HG03565 (cell line): Measurements from ENCODE around the gene FAM170B.

Source experiments
- ATAC-seq: cut with Tn5 transposase; IDR thresholded peaks from one replicate; pipeline ENCODE4 v1.9.1; 2021; ENCODE audit warnings: mild to moderate bottlenecking, moderate library complexity; ENCODE audit not compliant: unreplicated experiment

Gene FAM170B

DNA sequence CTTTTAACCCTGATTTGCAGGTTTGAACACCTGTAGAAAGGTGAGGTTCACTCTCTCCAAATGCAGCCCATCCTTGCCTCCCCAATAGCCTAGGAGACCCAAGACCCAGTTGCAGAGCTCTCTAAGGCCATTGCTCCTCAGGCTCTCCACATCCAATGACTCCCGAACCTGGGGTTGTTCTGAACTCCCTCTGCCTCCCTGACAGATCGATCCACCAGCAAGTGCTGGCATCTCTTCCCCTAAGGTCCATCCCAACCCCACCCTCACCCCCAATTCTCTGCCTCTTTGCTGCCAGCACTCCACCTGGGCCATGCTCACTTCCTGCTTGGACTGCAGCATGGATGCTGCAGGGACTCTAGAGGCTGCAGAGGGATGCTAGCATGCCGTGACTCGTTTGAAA is 19.3 kb upstream of the FAM170B start:
- no peak for ATAC-seq

- no peak for ATAC-seq
Measured at GRCh38 chr10:49152663-49153062, 18.8 kb upstream of the FAM170B start.

GRCh38 chr10:49152037-49152436 is 18.2 kb upstream of the FAM170B start:
- no peak for ATAC-seq

DNA sequence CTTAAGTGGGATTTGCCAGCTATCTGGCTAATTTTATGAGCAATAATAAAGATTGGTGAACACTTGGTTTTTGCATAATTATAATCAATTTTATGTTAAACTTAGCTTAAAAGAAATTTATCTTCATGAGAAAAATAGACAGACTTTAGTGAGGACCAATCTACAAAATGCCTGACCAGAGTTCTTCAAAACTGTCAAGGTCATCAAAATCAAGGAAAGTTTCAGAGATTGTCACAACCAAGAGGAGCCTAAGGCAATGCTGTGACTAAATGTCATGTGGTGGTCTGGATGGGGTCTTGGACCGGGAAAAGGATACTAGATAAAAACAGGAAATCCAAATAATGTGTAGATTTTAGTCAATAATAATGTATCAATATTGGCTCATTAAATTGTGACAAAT is 17.7 kb upstream of the FAM170B start:
- ATAC-seq, result no peak

GRCh38 chr10:49151025-49151445 is 17.2 kb upstream of the FAM170B start:
- ATAC-seq, result no peak

- no peak for ATAC-seq
Measured at GRCh38 chr10:49150426-49150825, 16.6 kb upstream of the FAM170B start.

DNA sequence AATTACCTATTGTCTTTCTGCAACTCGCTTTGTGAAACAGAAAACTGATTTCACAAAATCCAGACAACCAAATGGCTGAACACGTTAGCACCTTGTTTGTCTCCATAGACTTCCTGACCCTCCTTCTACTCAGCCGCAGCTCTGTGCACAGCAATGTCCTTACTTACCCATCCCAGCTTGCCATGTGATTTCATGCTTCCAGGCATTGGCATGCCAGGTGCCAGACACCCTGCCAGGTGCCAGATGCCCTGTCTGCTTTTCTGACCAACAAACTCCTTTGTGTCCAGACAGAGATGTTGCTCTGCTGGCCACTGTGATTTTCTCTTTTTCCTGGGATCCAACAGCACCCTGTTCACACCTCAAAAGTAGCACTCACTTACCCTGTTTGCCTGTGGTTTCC is 16.1 kb upstream of the FAM170B start:
- ATAC-seq, result no peak

DNA sequence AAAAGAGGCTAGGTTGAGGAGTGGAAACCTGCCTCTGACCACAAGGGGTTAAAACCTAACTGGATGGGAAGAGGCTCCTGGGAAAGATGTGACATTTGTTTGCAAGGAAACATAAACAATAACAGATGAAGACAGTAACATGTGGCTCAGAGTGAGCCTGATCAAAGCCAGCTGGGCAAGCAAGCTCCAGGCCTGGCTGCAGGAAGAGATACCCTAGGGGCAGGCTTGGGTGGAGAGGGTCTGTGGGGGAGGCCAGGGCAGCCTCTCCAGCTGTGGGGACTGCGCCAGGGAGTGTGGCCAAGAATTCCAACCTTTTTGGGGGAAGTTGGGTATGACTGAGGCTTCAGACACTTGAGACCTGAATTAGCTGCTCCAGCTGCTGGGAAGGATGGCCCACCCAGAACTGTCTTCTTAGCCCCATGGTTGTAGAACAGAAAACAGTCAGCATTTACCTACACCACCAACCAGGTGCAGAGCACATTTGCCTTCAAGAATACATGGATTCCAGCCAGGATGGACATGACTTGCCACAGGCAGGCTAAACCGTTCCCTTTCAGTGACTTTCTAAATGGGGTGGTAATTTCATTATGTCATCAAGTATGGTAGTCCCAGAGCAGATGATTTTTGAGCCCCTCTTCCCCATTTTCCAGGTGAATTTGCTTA is 10.4 kb upstream of the FAM170B start:
- ATAC-seq, result no peak

DNA sequence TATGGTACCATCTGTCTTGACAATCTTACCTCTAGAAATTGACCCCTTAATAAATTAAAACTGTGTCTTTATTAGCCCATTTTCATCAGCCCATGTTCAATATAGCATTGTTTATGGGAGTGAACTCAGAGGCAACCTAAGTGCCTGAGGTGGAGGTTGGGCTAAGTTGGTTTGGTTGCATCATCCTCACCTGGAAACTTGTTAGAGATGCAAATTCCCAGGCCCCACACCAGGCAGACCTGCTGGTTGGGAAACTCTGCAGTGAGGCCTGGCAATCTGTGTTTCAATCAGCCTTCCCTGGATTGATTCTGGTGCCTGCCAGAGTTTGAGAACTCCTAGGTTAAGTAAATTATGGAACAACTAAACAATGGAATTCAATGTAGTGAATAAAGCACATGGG is 9.4 kb upstream of the FAM170B start:
- ATAC-seq, result no peak

DNA sequence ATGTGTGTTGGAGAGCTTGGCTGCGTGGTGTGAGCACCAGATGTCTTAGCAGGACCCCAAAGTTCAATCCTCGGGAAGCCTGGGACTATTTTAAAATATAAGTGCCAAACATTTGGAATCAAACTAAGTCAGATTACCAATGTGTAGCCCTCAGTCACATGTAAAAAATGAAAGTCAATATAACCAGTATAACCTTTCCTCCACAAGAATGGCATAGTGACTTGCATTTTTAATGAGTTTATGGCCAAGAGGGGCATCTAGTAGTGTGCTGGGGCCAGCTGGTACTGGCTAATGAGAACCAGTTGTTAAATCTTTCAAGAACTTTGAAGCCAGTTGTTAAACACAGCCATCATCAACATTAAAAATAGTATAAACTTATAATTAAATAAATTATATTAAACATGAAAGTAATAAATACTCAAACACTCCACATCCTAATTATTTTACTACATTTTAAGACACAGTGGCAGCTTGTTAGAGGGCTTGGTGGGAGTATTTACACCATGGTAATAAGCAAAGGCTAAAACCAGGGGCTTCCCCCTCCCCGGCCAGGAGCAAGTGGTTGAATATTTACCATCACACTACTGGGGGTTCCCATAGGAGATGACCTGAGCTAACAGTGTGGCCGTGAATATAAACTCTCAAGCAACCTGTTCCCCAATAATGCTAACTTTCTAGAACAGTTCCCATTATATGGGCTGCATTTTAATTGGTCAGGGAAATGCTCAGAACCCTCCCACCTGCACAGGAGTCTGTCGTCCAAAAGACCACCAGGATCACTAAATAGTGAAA is 7.9 kb upstream of the FAM170B start:
- ATAC-seq, result no peak

GRCh38 chr10:49140304-49141177 is 6.7 kb upstream of the FAM170B start:
- no peak for ATAC-seq

DNA sequence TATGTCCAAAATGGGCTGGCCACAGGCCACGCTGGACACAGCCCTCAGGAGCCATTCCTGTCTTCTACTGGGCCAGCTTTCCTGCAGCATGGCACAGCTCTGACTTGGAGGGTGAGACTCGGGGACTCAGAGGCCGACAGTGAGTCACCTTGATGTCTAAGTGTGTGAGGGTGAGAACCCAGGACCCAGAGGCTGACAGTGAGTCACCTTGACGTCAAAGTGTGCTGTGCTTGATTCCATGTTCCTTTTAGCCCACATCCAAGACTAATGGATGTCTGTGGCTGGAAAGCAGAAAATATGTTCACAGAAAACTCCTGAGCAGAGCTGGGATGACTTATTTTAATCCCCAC is 6.0 kb upstream of the FAM170B start:
- no peak for ATAC-seq

DNA sequence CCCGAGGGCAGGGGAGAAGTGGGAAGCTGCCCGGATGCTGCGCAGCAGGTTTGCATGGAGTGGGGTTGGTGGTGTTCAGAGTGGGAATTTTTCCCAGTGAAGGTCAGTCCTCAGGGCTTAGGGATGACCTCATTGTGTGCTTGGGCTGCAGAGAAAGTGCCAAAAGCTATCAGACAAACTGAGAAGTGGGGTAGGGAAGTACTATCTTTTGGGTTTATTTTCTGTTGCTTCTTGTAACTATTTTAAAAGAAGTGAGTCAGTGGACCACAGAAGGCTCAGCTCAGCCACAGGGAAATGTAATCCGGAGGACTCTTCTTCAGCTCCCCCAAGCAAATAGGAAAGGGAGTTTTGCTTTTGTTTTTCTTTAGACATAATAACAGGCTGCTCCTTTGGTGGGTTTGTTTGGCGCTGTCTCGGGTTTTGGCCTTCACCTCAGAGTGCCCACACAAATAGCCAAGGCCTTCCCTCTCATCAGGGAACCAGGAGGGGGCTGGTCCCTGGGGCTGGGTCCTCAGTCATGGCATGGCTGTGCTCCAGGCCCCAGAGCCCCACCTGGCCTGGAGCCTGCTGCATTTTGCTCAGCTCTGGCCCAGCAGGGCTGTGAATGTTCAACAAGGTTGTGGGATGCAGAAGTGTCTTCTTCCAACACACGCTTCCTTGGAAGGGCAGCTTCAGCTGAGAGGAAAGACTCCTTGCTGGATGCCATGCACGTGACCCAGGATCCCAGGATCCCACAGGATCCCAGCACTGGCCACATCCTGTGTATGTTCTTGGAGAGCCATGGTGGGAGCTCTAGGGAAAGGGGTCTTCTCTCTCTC is 5.4 kb upstream of the FAM170B start:
- no peak for ATAC-seq

- ATAC-seq, result no peak
Measured at GRCh38 chr10:49138361-49138891, 4.6 kb upstream of the FAM170B start.

- no peak for ATAC-seq
Measured at GRCh38 chr10:49136525-49136924, 2.7 kb upstream of the FAM170B start.

DNA sequence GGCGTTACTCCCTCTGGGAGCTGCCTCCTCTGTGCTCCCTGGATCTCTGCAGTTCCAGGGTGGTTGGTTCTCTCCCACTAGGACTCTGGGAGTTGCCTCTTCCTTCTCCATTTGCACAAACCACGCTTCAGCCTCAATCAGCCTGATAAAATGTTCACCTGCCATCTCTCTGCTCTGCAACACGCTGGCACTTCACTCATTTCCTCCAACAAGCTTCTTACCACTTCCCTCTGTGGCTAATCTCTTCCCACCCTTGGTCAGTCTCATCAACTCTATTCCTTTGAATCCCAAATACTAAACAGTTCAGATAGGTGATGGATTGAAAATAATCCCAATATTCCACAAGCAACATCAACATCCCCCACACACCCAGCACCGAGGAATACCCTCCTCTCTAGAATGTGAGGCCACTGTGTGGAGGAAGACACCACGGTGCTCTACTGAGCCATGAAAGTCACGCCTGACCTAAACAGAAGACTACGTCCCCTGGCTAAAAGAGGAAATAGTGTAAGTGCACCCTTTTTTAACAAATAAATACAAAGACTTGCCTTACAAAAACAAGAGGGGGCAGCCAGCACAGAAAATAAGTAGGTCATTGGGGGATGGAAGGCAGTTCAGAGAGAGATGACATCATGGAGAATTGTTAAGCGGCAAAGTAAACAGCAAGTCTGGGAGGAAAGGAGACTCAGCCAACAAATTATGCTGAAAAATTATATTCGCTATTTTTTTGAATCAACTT is 1.9 kb upstream of the FAM170B start:
- ATAC-seq, result no peak

GRCh38 chr10:49134327-49134726 is 506 bp upstream of the FAM170B start:
- ATAC-seq, result no peak

DNA sequence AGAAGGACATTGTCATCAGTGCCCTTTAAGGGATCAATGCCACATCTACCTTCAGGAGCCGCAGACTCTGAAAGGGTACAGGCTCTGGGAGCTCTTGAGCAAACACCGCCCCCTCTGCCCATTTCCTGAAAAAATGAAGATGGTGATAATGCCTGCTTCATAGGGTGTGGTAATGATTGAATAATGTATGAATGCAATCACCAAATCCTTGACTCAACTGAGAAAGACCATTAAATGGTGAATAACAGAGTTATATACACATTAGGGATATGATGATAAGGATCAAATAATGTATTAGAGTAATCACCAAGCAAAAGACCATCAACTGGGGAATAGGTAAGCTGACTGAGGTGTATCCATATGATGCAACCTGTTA is 1.5 kb downstream of the FAM170B start:
- ATAC-seq, result no peak

GRCh38 chr10:49131507-49132361 is 2.1 kb downstream of the FAM170B start:
- no peak for ATAC-seq
